Hindlimb muscle (tissue), 1 donor: Measurements from ENCODE around the gene MRPL14. TPM values are rescaled to one million over a fixed set of nuclear protein-coding genes. Genes with fewer than 3 reads are reported as not detected.
"Not testable (repeated sequence)": the region's sequence is repeated elsewhere in the genome, so short reads cannot be mapped to it uniquely, and the experiment has no call there.

Source experiments
- DNase-seq: peaks from one replicate; pipeline ENCODE4 v3.0.0-alpha.2; 2013
- polyA plus RNA-seq: library from polyadenylated mRNA; unstranded; fragments of 120-200 nt; gene quantifications from one replicate; pipeline ENCODE4 v1.2.1, GENCODE V29; 2013; ENCODE audit not compliant: insufficient read length

The MRPL14 gene
- polyA plus RNA-seq, 1 donor, result 37.7 TPM

DNA sequence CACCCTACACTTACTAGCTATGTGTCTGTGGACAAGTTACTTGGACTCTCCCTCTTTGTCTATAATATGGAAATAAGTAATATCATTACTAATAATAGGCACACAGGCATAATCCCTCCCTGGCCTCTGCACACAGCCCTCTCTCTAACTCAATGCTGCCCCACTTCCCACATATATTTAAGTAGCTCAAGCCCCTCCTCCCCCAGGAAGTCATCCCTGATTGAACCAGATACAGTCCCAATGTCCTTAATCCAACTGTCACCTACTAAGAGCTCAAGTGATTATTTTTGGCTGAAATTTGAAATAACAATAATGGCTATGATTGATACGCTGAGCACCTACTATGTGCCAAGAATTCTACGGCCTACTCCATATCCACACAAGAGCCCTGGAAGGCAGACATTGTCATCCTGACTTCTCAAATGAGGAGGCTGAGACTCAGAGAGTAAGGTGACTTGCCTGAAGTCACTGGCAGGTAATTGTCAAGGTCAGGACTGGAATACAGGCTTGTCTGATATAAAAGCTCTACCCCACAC, 29.4 kb downstream of the MRPL14 start:
- no peak for DNase-seq

- peak; percentile 72 for DNase-seq
These were observed 30.6 kb downstream of the MRPL14 start for GRCh38 chr6:44096612-44097011.

DNA sequence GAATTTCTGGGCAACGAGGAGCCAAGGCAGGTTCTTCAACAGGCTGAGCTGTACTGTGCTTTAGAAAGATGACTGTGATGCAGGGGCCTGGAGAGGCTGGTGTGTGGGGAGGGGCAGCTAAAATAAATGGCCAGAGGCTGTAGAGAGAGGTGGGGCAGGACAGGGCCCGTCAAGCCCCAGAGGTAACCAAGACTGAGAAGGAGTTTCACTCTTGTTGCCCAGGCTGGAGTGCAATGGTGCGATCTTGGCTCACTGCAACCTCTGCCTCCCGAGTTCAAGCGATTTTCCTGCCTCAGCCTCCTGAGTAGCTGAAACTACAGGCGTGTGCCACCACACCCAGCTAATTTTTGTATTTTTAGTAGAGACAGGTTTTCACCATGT, 32.0 kb downstream of the MRPL14 start:
- DNase-seq, result not testable (repeated sequence)

DNA sequence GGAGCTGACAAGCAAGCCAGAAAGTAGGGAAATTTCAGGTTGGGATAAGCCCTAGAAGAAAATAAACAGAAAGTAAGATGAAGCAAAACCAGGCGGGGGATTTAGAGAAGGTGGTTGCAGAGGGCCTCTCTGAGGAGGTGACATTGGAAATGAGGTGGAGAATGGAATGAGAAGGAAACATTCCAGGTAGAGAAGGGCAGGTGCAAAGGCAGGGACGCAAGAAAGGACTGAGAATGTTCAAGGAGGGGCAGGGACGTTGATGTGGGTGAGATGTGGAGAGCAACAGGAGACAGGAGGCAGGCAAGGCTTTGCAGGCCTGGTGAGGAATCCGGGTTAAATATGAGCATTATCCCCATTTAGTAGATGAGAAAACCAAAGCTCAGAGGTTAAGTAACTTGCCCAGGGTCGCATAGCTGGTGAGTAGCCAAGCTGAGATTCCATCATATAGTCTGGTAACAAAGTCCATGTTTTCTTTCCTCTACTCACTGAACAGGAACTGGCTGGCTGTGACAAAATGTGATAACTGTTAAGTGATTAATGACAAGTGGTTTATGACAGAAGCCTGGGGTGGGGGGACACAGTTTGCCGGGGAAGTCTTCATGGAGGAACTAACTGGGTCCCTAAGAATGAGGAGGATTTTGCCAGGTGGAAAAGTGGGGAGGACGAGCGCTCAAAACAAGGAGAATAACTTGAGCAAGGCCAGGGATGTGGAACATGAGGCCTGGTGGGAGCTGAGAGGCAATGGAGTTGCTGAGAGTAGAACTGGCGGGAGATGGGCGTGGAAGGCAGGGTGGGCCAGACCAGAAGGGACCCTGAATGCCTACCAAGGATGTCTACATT, 32.6 kb downstream of the MRPL14 start:
- DNase-seq, result no peak

- no peak for DNase-seq
These were observed 33.4 kb downstream of the MRPL14 start for GRCh38 chr6:44093750-44094402.

GRCh38 chr6:44093066-44093465, 34.2 kb downstream of the MRPL14 start:
- DNase-seq, result no peak

DNA sequence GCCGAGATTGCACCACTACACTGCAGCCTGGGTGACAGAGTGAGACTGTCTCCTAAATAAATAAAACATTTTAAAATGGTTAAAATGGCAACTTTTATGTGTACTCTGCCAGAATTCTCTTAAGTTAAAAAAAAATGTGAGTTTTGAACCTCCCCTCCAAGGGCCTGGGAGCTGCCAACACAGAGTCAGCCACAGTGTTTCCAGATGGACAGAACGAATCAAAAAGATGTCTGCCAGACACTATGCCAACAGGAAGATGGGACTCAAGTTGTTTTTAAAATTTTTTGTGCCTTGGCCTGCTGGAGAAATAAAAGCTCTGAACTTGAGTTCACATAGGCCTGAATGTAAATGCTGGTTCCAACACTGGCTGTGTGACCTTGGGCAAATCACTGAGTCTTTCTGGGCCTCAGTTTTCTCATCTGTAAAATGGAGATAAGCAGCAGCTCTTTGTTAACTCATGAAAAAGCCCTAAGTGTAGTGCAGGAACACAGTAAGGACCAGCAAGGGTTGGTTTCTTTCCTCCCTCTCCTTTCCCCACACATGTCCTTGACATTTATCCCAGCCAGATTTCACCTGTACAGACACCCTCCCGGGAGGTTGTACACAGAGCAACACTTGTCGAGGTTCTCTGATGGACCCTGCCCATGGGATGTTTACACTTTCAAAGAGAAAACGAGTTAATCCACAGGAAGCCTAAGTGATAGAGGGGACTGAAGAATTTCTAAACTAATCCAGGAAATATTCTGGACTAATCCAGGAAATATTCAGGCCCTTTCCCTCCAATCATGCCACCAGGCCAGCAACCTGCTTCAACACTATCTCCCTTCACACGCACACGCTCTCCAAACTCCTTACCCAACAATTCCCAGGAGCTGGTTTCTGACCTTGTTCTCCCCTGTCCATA, 35.0 kb downstream of the MRPL14 start:
- no peak for DNase-seq

GRCh38 chr6:44091356-44091755, 35.9 kb downstream of the MRPL14 start:
- not testable (repeated sequence) for DNase-seq

DNA sequence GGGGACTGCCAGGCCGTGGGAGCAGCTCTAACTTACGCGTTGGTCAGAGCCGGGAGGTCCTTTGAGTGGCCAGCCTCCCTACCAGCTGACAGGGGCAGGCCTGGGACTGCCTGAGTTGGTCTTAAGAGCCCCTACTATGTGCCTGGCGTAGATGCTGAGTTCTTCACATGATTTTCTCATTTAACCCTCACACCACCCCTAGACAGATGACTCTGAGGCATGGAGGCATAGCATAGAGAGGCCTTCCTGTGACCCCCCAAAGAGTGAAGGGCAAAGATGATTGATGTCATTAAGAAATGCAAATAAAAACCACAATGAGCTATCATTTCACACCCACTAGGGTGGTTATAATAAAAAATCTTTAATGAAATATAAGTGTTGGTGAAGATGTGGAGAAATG, 36.8 kb downstream of the MRPL14 start:
- no peak for DNase-seq

- DNase-seq, result no peak
These were observed 38.2 kb downstream of the MRPL14 start for GRCh38 chr6:44088827-44089590.

GRCh38 chr6:44087623-44088022, 39.6 kb downstream of the MRPL14 start:
- no peak for DNase-seq

- DNase-seq, result no peak
These were observed 40.2 kb downstream of the MRPL14 start for GRCh38 chr6:44086931-44087574.

DNA sequence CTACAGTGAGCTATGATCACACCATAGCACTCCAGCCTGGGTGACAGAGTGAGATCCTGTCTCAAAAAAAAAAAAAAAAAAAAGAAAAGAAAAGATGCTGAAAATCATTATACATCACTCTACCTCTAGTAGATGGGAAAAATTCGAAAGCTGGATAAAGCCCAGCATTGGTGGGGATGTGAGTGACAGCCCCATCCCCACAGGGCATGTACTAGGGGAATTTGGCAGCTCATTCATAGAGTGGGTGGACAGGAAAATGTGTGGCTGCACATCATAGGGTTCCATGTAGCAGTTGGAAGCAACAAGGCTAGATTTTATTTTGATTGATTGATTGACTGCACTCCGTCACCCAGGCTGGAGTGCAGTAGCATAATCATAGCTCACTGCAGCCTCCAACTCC, 42.0 kb downstream of the MRPL14 start:
- DNase-seq, result no peak

DNA sequence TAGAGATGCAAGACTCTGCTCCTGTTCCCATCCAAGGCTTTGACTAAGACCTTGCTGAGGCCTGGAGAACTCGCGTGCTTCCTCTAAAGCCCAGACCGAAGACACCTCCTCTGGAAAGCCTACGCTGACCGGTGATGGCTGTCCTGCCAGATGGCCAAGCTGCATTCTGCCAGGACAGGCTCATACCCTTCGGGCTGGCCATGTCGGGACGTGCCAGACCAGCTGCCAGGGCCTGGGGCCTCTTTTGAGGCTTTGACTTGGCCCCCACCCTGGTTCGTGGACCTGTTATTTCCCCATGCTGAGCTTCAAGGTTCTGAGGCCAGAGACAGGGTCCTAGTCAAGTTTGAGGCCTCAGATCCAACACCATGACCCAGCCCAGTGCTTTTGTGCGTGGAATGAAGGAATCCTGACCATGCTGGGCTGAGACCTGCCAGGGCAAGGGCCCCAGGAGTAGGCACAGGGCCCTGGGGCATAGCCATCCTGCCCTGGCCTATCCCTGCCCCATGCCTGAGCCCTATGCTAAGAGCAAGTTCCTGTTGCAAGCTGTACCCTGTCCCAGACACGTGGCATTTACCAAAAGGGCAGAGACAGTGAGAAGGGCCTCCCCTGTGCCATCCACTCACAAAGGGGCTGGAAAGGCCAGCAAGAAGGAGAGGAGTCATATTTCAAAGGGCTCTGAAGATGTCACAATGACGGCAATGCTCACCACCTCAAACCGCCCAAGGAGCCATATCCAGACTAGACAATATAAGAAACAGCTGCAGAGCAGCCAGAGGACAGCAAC, 42.8 kb downstream of the MRPL14 start:
- no peak for DNase-seq

DNA sequence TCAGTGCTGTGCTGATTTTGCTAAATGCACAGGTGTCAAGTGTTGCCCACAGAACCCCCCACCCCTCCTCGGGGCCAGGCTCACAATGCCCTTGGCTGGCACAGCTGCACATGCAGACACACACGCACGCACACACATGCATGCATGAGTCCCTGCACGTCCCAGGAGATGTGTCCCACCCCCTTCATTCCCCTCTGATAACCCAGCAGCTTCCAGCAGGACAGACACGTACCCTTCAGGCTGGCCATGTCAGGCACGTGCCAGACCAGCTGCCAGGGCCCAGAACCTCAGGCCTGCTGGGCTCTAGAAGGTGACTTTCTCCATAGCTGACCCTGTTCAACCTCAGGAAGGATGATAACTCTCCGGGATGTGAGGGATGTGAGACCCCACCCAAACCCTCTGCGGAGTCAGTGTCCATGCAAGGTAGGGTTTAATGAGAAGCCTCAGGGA, 44.4 kb downstream of the MRPL14 start:
- no peak for DNase-seq

DNA sequence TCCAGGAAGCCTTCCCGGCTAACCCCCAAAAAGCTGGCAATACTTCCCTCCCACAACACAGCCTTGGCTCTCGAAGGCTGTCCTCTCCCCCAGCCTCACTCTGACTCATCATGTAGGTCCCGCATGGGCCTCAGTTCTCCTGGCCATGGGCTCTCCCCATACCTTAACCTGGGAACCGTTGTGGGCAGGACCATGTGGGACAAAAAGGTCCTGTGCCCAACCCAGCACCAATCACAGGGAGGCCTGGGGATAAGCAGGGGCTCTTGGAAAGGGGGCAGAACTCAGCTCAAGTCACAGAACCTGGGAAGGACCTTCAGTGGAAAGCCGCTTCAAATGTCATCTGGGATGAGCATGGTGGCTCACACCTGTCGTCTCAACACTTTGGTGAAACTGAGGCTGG, 45.5 kb downstream of the MRPL14 start:
- DNase-seq, result no peak

GRCh38 chr6:44080561-44081521, 46.4 kb downstream of the MRPL14 start:
- DNase-seq, result no peak

- no peak for DNase-seq
These were observed 47.6 kb downstream of the MRPL14 start for GRCh38 chr6:44079672-44080071.
